Vagina (tissue), 2 donors: ENCODE results near the gene FGG. TPM values are rescaled to one million over a fixed set of nuclear protein-coding genes. Genes with fewer than 3 reads are reported as not detected.

Source experiments
- DNase-seq, 2 donors: peaks; one replicate each; pipeline ENCODE4 v3.0.0-alpha.2; 2017; ENCODE audit errors: extremely low spot score in 2 of 2
- H3K27ac ChIP-seq: fragments of 200-600 bp; sonication (generic); one replicate; pipeline ENCODE4 v1.5.1; 2019
- H3K27me3 ChIP-seq: fragments of 200-600 bp; sonication (generic); one replicate; pipeline ENCODE4 v1.5.1; 2019
- H3K36me3 ChIP-seq, 2 donors: fragments of 200-600 bp; sonication (generic); one replicate each; pipeline ENCODE4 v1.5.1; 2017 to 2019
- H3K4me1 ChIP-seq: fragments of 200-600 bp; sonication (generic); one replicate; pipeline ENCODE4 v1.5.1; 2019
- H3K4me3 ChIP-seq, 2 donors: fragments of 200-600 bp; sonication (generic); 1 replicate in 1 of 2; 2 replicates in 1 of 2; pipeline ENCODE4 v1.5.1; 2016 to 2019
- H3K9me3 ChIP-seq: fragments of 200-600 bp; sonication (generic); one replicate; pipeline ENCODE4 v1.5.1; 2019
- CTCF ChIP-seq, 3 experiments: fragments of 450-650 bp in 2 of 3; fragments of 200-600 bp in 1 of 3; sonication (generic) in 1 of 3; IDR thresholded peaks; one replicate each; pipeline ENCODE4 v1.5.1; 2017 to 2019; ENCODE audit warnings: antibody characterized with exemption in 3 of 3, mild to moderate bottlenecking in 2 of 3, moderate library complexity in 2 of 3
- POLR2A ChIP-seq, 2 donors: fragments of 450-650 bp; IDR thresholded peaks; one replicate each; pipeline ENCODE4 v1.6.1; 2017; ENCODE audit warnings: antibody characterized with exemption in 2 of 2, mild to moderate bottlenecking in 2 of 2, moderate library complexity in 2 of 2
- POLR2AphosphoS5 ChIP-seq, 2 donors: sonication (generic); formaldehyde crosslinking; IDR thresholded peaks; one replicate each; pipeline ENCODE4 v1.9.0; 2017; ENCODE audit warnings: antibody characterized with exemption in 2 of 2, mild to moderate bottlenecking in 2 of 2, low read depth in 1 of 2; ENCODE audit not compliant: insufficient read depth in 1 of 2
- intact Hi-C: fragments of 100-400 bp; cut with DNase I; formaldehyde crosslinking; loops from one replicate; pipeline ENCODE4 v1.15.1; 2023
- total RNA-seq: library from RNA; depleted of rRNA; stranded (reverse); fragments of >200 nt; gene quantifications from one replicate; pipeline ENCODE4 v1.2.3, GENCODE V29; 2016

The FGG gene
- total RNA-seq, 1 donor from 2014 or later = not detected

DNA sequence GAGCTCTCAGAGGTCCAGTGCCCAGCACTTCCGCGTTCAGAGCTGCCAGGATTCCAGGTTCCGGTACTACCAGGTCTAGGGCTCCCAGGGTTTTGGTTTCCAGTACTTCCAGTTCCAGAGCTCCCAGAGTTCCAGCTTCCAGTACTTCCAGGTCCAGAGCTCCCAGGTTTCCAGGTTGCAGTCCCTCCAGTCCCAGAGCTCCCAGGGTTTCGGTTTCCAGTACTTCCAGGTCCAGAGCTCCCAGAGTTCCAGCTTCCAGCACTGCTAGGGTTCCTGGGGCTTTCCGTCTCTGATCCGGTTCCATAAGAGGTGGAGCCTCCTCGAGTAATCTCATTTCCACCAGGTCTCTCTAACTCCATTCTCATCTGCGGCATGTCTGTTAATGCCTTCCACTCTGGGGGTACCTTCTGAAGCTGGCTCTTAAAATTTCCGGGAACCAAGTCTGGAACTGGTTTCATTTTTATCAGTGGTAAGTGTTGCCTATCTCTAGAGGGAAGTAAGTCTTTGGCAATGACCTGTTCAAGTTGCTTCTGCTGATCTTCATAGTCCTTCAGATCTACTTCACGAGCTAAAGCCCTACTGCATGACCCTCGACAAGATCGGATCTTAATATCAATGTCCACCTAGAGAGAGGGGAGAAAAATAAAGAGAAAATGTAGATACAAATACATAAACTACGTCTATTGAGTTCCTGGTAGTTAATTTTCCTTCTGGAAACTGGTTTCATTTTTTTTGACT is 26.0 kb downstream of the FGG start:
- no peak for TF ChIP-seq POLR2AphosphoS5 (IDR thresholded peaks at IDR 0.05; ENCODE audit: insufficient read depth in 1 of 2, low read depth in 1 of 2)
- no peak for TF ChIP-seq CTCF (IDR thresholded peaks at IDR 0.05)
- TF ChIP-seq POLR2A (IDR thresholded peaks at IDR 0.05) = no peak
- Histone ChIP-seq H3K27ac (no peak overlapping the region), H3K9me3 (no peaks in the 10 kb centered on the region), H3K4me3 (no peak overlapping the region), H3K36me3 (no peaks in the 10 kb centered on the region), H3K4me1 (no peaks in the 10 kb centered on the region), H3K27me3 (no peaks in the 10 kb centered on the region)
- intact Hi-C loops = no loop called here
- DNase-seq = no peak

- Histone ChIP-seq H3K27ac (no peak overlapping the region), H3K27me3 (no peaks in the 10 kb centered on the region), H3K36me3 (no peaks in the 10 kb centered on the region), H3K4me1 (no peaks in the 10 kb centered on the region), H3K4me3 (no peak overlapping the region), H3K9me3 (no peaks in the 10 kb centered on the region)
- DNase-seq = no peak
- no peak for TF ChIP-seq POLR2A (IDR thresholded peaks at IDR 0.05)
- TF ChIP-seq POLR2AphosphoS5 (IDR thresholded peaks at IDR 0.05; ENCODE audit: insufficient read depth in 1 of 2, low read depth in 1 of 2) = no peak
- no peak for TF ChIP-seq CTCF (IDR thresholded peaks at IDR 0.05)
- intact Hi-C loops = no loop called here
Measured at GRCh38 chr4:154585369-154586018, 27.0 kb downstream of the FGG start.

GRCh38 chr4:154584259-154584658 is 28.2 kb downstream of the FGG start:
- H3K36me3 ChIP-seq = no peaks in the 10 kb centered on the region
- intact Hi-C loops = no loop called here

GRCh38 chr4:154583677-154584076 is 28.8 kb downstream of the FGG start:
- Histone ChIP-seq H3K36me3 (no peaks in the 10 kb centered on the region), H3K4me1 (no peaks in the 10 kb centered on the region), H3K9me3 (no peaks in the 10 kb centered on the region), H3K4me3 (no peak overlapping the region), H3K27ac (no peak overlapping the region), H3K27me3 (no peaks in the 10 kb centered on the region)
- intact Hi-C loops = no loop called here
- no peak for DNase-seq
- no peak for TF ChIP-seq CTCF (IDR thresholded peaks at IDR 0.05)
- TF ChIP-seq POLR2AphosphoS5 (IDR thresholded peaks at IDR 0.05; ENCODE audit: insufficient read depth in 1 of 2, low read depth in 1 of 2) = no peak
- no peak for TF ChIP-seq POLR2A (IDR thresholded peaks at IDR 0.05)

More at GRCh38 chr4:154584259-154584658, 28.2 kb downstream of the FGG start:
- DNase-seq = no peak
- Histone ChIP-seq H3K9me3 (no peaks in the 10 kb centered on the region), H3K4me1 (no peaks in the 10 kb centered on the region), H3K27ac (no peak overlapping the region), H3K4me3 (no peak overlapping the region), H3K27me3 (no peaks in the 10 kb centered on the region)
- TF ChIP-seq CTCF (IDR thresholded peaks at IDR 0.05) (no peak), POLR2A (IDR thresholded peaks at IDR 0.05) (no peak), POLR2AphosphoS5 (IDR thresholded peaks at IDR 0.05; ENCODE audit: insufficient read depth in 1 of 2, low read depth in 1 of 2) (no peak)

- Histone ChIP-seq H3K4me1 (no peaks in the 10 kb centered on the region), H3K9me3 (no peaks in the 10 kb centered on the region), H3K36me3 (no peaks in the 10 kb centered on the region), H3K27ac (no peak overlapping the region), H3K4me3 (no peak overlapping the region), H3K27me3 (no peaks in the 10 kb centered on the region)
- DNase-seq = no peak
- no peak for TF ChIP-seq POLR2AphosphoS5 (IDR thresholded peaks at IDR 0.05; ENCODE audit: insufficient read depth in 1 of 2, low read depth in 1 of 2)
- no peak for TF ChIP-seq POLR2A (IDR thresholded peaks at IDR 0.05)
- no peak for TF ChIP-seq CTCF (IDR thresholded peaks at IDR 0.05)
- intact Hi-C loops = no loop called here
Measured at GRCh38 chr4:154583230-154583629, 29.2 kb downstream of the FGG start.
